ENCODE results near the gene NT5C1B. TPM values are rescaled to one million over a fixed set of nuclear protein-coding genes. Genes with fewer than 3 reads are reported as not detected.

NT5C1B gene
- total RNA-seq, 3 donors from 2014 or later, result not detected

- no peak overlapping the region for H3K4me3 ChIP-seq
- DNase-seq (ENCODE audit: low spot score in 2 of 2), result no peak
- no peaks in the 10 kb centered on the region for H3K36me3 ChIP-seq
- no peak overlapping the region for H3K27ac ChIP-seq
- peaks cover 0 to 6% of the 10 kb centered on the region in 2 donors for H3K9me3 ChIP-seq
- intact Hi-C loops (cut with DNase I; ENCODE audit: low total_unique reads), result no loop called here
- no peaks in the 10 kb centered on the region for H3K27me3 ChIP-seq
- TF ChIP-seq POLR2A (IDR thresholded peaks at IDR 0.05) (no peak), CTCF (IDR thresholded peaks at IDR 0.05) (no peak), POLR2AphosphoS5 (IDR thresholded peaks at IDR 0.05) (no peak)
- H3K4me1 ChIP-seq, result no peaks in the 10 kb centered on the region
Observed at GRCh38 chr2:18585526-18585925, 3.8 kb downstream of the NT5C1B start.

GRCh38 chr2:18584608-18584954 lies 4.8 kb downstream of the NT5C1B start:
- DNase-seq (ENCODE audit: low spot score in 2 of 2), result no peak
- Histone ChIP-seq H3K27ac (no peak overlapping the region), H3K9me3 (peaks cover 0 to 6% of the 10 kb centered on the region in 2 donors), H3K36me3 (no peaks in the 10 kb centered on the region), H3K27me3 (no peaks in the 10 kb centered on the region), H3K4me3 (no peak overlapping the region), H3K4me1 (no peaks in the 10 kb centered on the region)
- TF ChIP-seq CTCF (IDR thresholded peaks at IDR 0.05) (no peak), POLR2AphosphoS5 (IDR thresholded peaks at IDR 0.05) (no peak), POLR2A (IDR thresholded peaks at IDR 0.05) (no peak)
- intact Hi-C loops (cut with DNase I; ENCODE audit: low total_unique reads), result no loop called here

- intact Hi-C loops (cut with DNase I; ENCODE audit: low total_unique reads), result no loop called here
- TF ChIP-seq POLR2AphosphoS5 (IDR thresholded peaks at IDR 0.05) (no peak), POLR2A (IDR thresholded peaks at IDR 0.05) (no peak), CTCF (IDR thresholded peaks at IDR 0.05) (no peak)
- Histone ChIP-seq H3K4me3 (no peak overlapping the region), H3K27me3 (no peaks in the 10 kb centered on the region), H3K27ac (no peak overlapping the region), H3K9me3 (peaks cover 0 to 6% of the 10 kb centered on the region in 2 donors), H3K36me3 (no peaks in the 10 kb centered on the region), H3K4me1 (no peaks in the 10 kb centered on the region)
- no peak for DNase-seq (ENCODE audit: low spot score in 2 of 2)
Observed at GRCh38 chr2:18583905-18584607, 5.3 kb downstream of the NT5C1B start.

- no peak for TF ChIP-seq POLR2A (IDR thresholded peaks at IDR 0.05)
- no peak for TF ChIP-seq POLR2AphosphoS5 (IDR thresholded peaks at IDR 0.05)
- no peak for TF ChIP-seq CTCF (IDR thresholded peaks at IDR 0.05)
- no peak overlapping the region for H3K27ac ChIP-seq
- H3K27me3 ChIP-seq, result no peaks in the 10 kb centered on the region
- H3K36me3 ChIP-seq, result no peaks in the 10 kb centered on the region
- no peak for DNase-seq (ENCODE audit: low spot score in 2 of 2)
- H3K4me3 ChIP-seq, result no peak overlapping the region
- H3K4me1 ChIP-seq, result no peaks in the 10 kb centered on the region
- intact Hi-C loops (cut with DNase I; ENCODE audit: low total_unique reads), result no loop called here
- H3K9me3 ChIP-seq, result peaks cover 0 to 6% of the 10 kb centered on the region in 2 donors
Observed at GRCh38 chr2:18580606-18581005, 8.8 kb downstream of the NT5C1B start.

GRCh38 chr2:18578033-18578432 lies 11.3 kb downstream of the NT5C1B start:
- TF ChIP-seq POLR2AphosphoS5 (IDR thresholded peaks at IDR 0.05) (no peak), POLR2A (IDR thresholded peaks at IDR 0.05) (no peak), CTCF (IDR thresholded peaks at IDR 0.05) (no peak)
- no peak for DNase-seq (ENCODE audit: low spot score in 2 of 2)
- Histone ChIP-seq H3K4me1 (no peaks in the 10 kb centered on the region), H3K27me3 (no peaks in the 10 kb centered on the region), H3K36me3 (no peaks in the 10 kb centered on the region), H3K27ac (no peak overlapping the region), H3K9me3 (no peaks in the 10 kb centered on the region), H3K4me3 (no peak overlapping the region)
- intact Hi-C loops (cut with DNase I; ENCODE audit: low total_unique reads), result no loop called here
